ENCODE measurements around the gene SNX5. TPM values are rescaled to one million over a fixed set of nuclear protein-coding genes. Genes with fewer than 3 reads are reported as not detected.

SNX5 gene
- total RNA-seq, 1 experiment from 2014 or later, result 159 TPM

- no peaks in the 10 kb centered on the region for H3K9me3 ChIP-seq (ENCODE audit: control insufficient read depth in 1 of 2, insufficient read depth in 1 of 2, low read depth in 1 of 2, low read length in 2 of 2)
- intact Hi-C loops (cut with micrococcal nuclease), result loop anchor here (10.0 kb wide), 1 partner anchor 314 kb away; no protein-coding TSS in a partner anchor
- H3K9me2 ChIP-seq (ENCODE audit: insufficient read depth), result no peaks in the 10 kb centered on the region
- H3K4me2 ChIP-seq (ENCODE audit: low read length), result no peak overlapping the region
- no peaks in the 10 kb centered on the region for H3K27me3 ChIP-seq (ENCODE audit: insufficient read depth, low read length)
- DNase-seq (ENCODE audit: low read depth, low spot score) (no peak), ATAC-seq (no peak)
- TF ChIP-seq CEBPB (IDR thresholded peaks at IDR 0.05; ENCODE audit: low read depth), result no peak
- no peak for TF ChIP-seq EGR1 (IDR thresholded peaks at IDR 0.05; ENCODE audit: low read depth)
- no peak for TF ChIP-seq EZH2phosphoT487 (IDR thresholded peaks at IDR 0.05; ENCODE audit: borderline replicate concordance)
- no peak for TF ChIP-seq YY1 (IDR thresholded peaks at IDR 0.05; ENCODE audit: extremely low read depth, insufficient replicate concordance, low read depth, low read length)
- TF ChIP-seq SRF (IDR thresholded peaks at IDR 0.05; ENCODE audit: low read depth), result no peak
- TF ChIP-seq CTCF (IDR thresholded peaks at IDR 0.05 in 2 of 3, conservative IDR thresholded peaks at IDR 0.05 in 1 of 3; ENCODE audit: borderline replicate concordance in 1 of 3, insufficient read depth in 1 of 3, low read depth in 2 of 3, low read length in 2 of 3), result no peak
- no peak for TF ChIP-seq ELF1 (IDR thresholded peaks at IDR 0.05; ENCODE audit: borderline replicate concordance, low read depth)
- TF ChIP-seq POLR2A (IDR thresholded peaks at IDR 0.05; ENCODE audit: borderline replicate concordance, extremely low read depth, insufficient read depth, insufficient read length), result no peak
- no peak for TF ChIP-seq ZNF274 (IDR thresholded peaks at IDR 0.05; ENCODE audit: low read depth, low read length)
- TF ChIP-seq TCF7L2 (IDR thresholded peaks at IDR 0.05; ENCODE audit: borderline replicate concordance, extremely low read depth, insufficient read depth, insufficient read length), result no peak
- no peak for TF ChIP-seq REST (IDR thresholded peaks at IDR 0.05; ENCODE audit: low read depth)
- no peak for TF ChIP-seq EZH2 (IDR thresholded peaks at IDR 0.05)
- no peak for TF ChIP-seq ZFX (IDR thresholded peaks at IDR 0.05)
- no peak for TF ChIP-seq ATF3 (IDR thresholded peaks at IDR 0.05)
- no peak for TF ChIP-seq ZBTB33 (IDR thresholded peaks at IDR 0.05; ENCODE audit: extremely low read depth, insufficient replicate concordance, low read length)
- ChIA-PET RAD21 (ENCODE audit: low non-redundant PET in 1 of 2, low total read pairs in 2 of 2, uncharacterized antibody in 2 of 2, unreplicated experiment in 2 of 2) (no interaction called here), POLR2A (no interaction called here), CTCF (no interaction called here)
- peaks cover 100% of the 10 kb centered on the region for H3K79me2 ChIP-seq (ENCODE audit: insufficient read depth, low read length)
- H3K4me3 ChIP-seq (replicated peaks in 1 of 2; ENCODE audit: low read depth in 1 of 2, low read length in 2 of 2), result no peak overlapping the region
- peaks cover 8 to 39% of the 10 kb centered on the region in 2 experiments for H3K36me3 ChIP-seq (ENCODE audit: control insufficient read depth in 1 of 2, insufficient read depth in 2 of 2, low read length in 2 of 2)
- no peak overlapping the region for H3K27ac ChIP-seq (ENCODE audit: low read depth, low read length)
- no peak overlapping the region for H2AFZ ChIP-seq (ENCODE audit: low read depth, low read length, poor library complexity, severe bottlenecking)
- H4K20me1 ChIP-seq (ENCODE audit: insufficient read depth), result peaks cover 70% of the 10 kb centered on the region; the same call in 1 of the 2 replicates
- H3K4me1 ChIP-seq (ENCODE audit: control insufficient read depth in 1 of 2, insufficient read depth in 2 of 2, low read length in 2 of 2), result peaks cover 11 to 52% of the 10 kb centered on the region in 2 experiments
- BruUV-seq (replicated peaks), result no TSS peak
- 0 out of 2 replicates have a peak overlapping the region, but pooled peaks have one; percentile 1 for H3K9ac ChIP-seq (ENCODE audit: low read length)
Measured at GRCh38 chr20:17960927-17961586, 7.5 kb downstream of the SNX5 start.

All from HCT116 (cell line).